ENCODE results near the gene KHK.

GRCh38 chr2:27065128-27065527, 21.4 kb upstream of the KHK start:
- TF ChIP-seq CTCF (optimal IDR thresholded peaks at IDR 0.05 in 1 of 3, IDR thresholded peaks at IDR 0.05 in 1 of 3, conservative IDR thresholded peaks at IDR 0.05 in 1 of 3; ENCODE audit: extremely low read depth in 1 of 3, insufficient read depth in 2 of 3, low read length in 3 of 3) (no peak), EZH2 (IDR thresholded peaks at IDR 0.05; ENCODE audit: low read length) (no peak)

Measured in keratinocyte (primary cell).